Activated naive CD8-positive, alpha-beta T cell (primary cell): ENCODE data around the gene C2CD4B.

Source experiments
- H3K27ac Mint-ChIP-seq: one replicate; pipeline ENCODE4 v1.8.0; 2021; ENCODE audit warnings: mixed read lengths
- H3K27me3 Mint-ChIP-seq: one replicate; pipeline ENCODE4 v1.8.0; 2021; ENCODE audit warnings: mixed read lengths
- H3K36me3 Mint-ChIP-seq: one replicate; pipeline ENCODE4 v1.8.0; 2021; ENCODE audit warnings: mixed read lengths
- H3K4me1 Mint-ChIP-seq: one replicate; pipeline ENCODE4 v1.8.0; 2021; ENCODE audit warnings: low read depth, mixed read lengths
- H3K4me3 Mint-ChIP-seq: one replicate; pipeline ENCODE4 v1.8.0; 2021; ENCODE audit warnings: mild to moderate bottlenecking, mixed read lengths
- H3K9me3 Mint-ChIP-seq: one replicate; pipeline ENCODE4 v1.8.0; 2021; ENCODE audit warnings: low read depth, mixed read lengths

C2CD4B gene

DNA sequence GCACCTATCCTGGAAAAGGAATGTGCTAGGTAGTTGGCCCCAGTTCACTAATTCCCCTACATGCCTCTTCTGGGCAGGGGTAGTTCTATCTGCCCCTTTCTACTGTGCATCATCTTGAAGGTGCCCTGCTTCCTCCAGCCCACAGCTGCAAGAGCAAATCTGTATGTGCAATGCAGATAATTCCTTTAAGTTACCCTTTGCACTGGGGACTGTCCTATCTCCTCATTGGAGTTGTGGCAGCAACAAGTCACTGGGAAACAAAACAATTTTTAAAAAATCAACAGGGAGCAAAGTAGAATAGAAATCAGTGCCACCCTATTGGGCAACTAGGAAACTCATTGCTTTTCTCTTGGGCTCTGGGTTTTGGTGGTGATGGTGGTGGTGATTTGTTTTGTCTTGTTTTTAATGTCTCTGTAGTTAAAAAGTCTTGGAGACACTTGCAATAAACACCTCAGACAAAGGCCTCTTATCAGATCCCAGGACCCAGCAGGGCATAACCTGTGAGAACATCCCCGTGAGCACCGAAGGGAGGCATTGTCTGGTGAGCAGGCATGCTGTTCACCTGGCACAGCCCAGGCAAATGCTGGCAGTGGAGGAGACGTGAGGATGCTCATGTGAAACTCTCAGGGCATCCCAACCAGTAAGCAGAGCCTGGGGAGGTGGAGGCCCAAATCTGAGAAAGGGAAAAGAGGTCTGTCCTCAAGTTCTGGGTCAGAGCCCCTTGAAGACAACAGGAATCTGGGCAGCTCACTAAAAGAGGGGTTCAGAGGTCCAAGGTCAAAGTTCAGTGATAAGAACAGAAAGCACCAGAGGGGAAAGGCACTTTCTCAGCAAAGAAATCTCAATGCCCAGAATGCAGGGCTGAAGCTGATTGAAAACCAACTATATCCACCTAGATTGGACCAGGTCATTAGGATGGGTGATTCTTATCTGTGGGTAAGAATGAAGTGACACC, 27.9 kb downstream of the C2CD4B start:
- no peaks in the 10 kb centered on the region for H3K36me3 Mint-ChIP-seq
- H3K9me3 Mint-ChIP-seq, result peaks cover 3% of the 10 kb centered on the region
- no peak overlapping the region for H3K27ac Mint-ChIP-seq
- H3K27me3 Mint-ChIP-seq, result peaks cover 6% of the 10 kb centered on the region
- H3K4me1 Mint-ChIP-seq, result no peaks in the 10 kb centered on the region
- no peak overlapping the region for H3K4me3 Mint-ChIP-seq

DNA sequence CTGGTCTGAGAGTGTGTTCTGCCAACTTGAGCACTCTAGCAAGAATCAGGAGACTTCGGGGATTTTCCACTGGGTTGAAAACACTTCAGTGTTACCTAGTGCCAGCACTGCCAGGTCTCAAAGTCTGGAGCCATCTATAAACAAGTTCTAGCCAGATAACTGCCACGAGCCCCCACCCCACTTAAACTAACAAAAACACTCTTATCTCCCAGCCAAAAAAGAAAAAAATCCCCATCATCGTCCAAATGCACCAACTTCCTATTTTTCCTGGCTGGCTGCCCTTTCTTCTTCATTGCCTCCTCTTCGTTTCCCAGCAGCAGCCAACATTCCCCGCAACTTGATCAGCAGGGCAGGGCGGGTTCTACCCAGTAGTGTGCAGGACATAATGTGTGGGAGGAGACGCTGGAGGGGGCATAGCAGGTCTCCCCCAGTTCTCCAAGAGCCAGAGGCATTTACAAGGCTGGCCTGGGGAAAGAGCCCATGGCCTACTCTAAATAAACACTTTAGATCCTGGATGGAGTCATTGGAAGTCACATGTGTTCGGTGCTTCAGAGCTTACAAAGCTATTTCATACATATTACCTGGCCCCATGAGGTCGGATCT, 29.5 kb downstream of the C2CD4B start:
- H3K4me3 Mint-ChIP-seq, result no peak overlapping the region
- no peaks in the 10 kb centered on the region for H3K4me1 Mint-ChIP-seq
- peaks cover 3% of the 10 kb centered on the region for H3K9me3 Mint-ChIP-seq
- no peaks in the 10 kb centered on the region for H3K36me3 Mint-ChIP-seq
- H3K27me3 Mint-ChIP-seq, result peaks cover 6% of the 10 kb centered on the region
- H3K27ac Mint-ChIP-seq, result no peak overlapping the region

DNA sequence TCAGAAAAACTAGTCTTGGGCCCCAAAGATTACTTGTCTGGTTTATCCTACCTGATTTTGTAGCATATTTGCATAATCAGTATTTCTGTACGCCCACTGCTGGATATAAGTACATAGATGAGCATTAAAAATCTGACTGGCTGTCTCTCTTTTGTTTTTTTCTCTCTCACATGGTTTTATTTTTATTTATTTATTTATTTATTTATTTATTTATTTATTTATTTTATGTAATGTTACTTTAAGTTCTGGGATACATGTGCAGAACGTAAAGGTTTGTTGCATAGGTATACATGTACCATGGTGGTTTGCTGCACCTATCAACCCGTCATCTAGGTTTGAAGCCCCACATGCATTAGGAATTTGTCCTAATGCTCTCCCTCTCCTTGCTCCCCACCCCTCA, 31.9 kb downstream of the C2CD4B start:
- Mint-ChIP-seq H3K36me3 (no peaks in the 10 kb centered on the region), H3K9me3 (peaks cover 3% of the 10 kb centered on the region), H3K4me1 (peaks cover 13% of the 10 kb centered on the region), H3K27me3 (no peaks in the 10 kb centered on the region), H3K27ac (no peak overlapping the region), H3K4me3 (no peak overlapping the region)

DNA sequence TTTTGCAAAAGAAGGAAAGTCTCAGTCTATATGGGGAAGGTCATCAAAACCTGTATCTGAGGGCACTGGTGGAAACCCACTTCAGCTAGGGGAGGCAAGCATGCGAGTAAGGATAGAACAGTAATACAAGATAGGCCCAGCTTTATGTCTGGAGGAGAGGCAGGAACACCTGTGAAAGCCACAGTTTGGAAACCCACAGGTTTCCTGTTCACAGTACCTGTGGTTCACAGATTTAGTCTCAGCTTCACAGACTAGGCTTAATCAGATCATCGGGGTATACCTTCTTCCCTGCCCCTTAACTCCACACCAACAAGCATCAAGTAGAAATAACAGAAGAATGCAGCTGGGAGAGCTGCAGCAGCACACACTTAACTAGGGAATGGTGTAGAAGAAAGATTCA, 36.2 kb downstream of the C2CD4B start:
- no peaks in the 10 kb centered on the region for H3K27me3 Mint-ChIP-seq
- H3K9me3 Mint-ChIP-seq, result no peaks in the 10 kb centered on the region
- no peaks in the 10 kb centered on the region for H3K36me3 Mint-ChIP-seq
- H3K4me3 Mint-ChIP-seq, result no peak overlapping the region
- H3K4me1 Mint-ChIP-seq, result peaks cover 29% of the 10 kb centered on the region
- no peak overlapping the region for H3K27ac Mint-ChIP-seq

DNA sequence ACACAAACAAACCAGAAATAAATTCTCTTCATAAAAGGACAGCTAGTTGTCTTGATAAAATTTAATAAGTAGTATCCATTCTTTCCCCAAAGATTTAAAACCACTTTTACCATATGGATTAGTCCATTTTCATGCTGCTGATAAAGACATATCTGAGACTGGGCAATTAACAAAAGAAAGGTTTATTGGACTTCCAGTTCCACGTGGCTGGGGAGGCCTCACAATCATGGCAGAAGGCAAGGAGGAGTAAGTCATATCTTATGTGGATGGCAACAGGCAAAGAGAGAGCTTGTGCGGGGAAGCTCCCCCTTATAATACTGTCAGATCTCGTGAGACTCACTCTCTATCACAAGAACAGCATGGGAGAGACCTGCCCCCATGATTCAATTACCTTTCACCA, 38.7 kb downstream of the C2CD4B start:
- no peaks in the 10 kb centered on the region for H3K9me3 Mint-ChIP-seq
- peaks cover 37% of the 10 kb centered on the region for H3K4me1 Mint-ChIP-seq
- no peak overlapping the region for H3K4me3 Mint-ChIP-seq
- no peak overlapping the region for H3K27ac Mint-ChIP-seq
- H3K36me3 Mint-ChIP-seq, result peaks cover 2% of the 10 kb centered on the region
- no peaks in the 10 kb centered on the region for H3K27me3 Mint-ChIP-seq

DNA sequence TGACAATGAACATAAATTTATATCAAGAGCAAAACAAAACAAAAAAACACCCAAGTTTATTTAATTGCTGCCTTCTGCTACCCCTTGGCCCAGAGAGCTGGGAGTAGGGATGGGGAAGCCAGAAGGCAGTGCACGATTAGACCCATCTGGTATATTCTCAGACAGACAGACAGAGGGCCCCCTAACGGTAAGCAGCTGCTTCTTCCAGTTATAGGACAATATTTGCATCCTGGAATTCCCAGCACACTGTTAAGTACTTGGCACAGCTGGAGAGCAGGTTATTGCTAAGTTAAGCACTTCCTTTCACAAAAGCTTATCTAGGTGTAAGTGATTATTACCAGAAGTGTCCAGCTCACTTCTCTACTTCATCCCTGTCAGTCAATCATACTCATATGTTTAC, 39.3 kb downstream of the C2CD4B start:
- Mint-ChIP-seq H3K27ac (no peak overlapping the region), H3K27me3 (no peaks in the 10 kb centered on the region), H3K4me3 (no peak overlapping the region), H3K36me3 (peaks cover 2% of the 10 kb centered on the region), H3K9me3 (no peaks in the 10 kb centered on the region), H3K4me1 (peaks cover 37% of the 10 kb centered on the region)

DNA sequence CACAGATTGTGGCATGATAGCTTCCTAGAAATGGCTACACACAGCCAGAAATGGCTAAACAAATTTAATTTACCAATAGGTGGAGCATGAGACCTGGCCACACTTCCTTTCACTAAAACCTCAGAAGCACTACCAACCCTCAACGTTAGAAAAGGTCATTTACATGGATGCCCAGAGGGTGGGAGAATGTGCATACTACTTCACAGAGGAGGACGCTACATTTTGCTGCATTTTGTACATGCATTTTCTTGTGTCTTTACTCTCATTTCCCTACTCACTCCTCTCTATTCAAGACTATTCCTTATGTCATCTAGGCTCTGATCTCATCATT, 40.1 kb downstream of the C2CD4B start:
- Mint-ChIP-seq H3K4me1 (peaks cover 43% of the 10 kb centered on the region), H3K27ac (no peak overlapping the region), H3K9me3 (no peaks in the 10 kb centered on the region), H3K36me3 (peaks cover 2% of the 10 kb centered on the region), H3K27me3 (no peaks in the 10 kb centered on the region), H3K4me3 (no peak overlapping the region)

DNA sequence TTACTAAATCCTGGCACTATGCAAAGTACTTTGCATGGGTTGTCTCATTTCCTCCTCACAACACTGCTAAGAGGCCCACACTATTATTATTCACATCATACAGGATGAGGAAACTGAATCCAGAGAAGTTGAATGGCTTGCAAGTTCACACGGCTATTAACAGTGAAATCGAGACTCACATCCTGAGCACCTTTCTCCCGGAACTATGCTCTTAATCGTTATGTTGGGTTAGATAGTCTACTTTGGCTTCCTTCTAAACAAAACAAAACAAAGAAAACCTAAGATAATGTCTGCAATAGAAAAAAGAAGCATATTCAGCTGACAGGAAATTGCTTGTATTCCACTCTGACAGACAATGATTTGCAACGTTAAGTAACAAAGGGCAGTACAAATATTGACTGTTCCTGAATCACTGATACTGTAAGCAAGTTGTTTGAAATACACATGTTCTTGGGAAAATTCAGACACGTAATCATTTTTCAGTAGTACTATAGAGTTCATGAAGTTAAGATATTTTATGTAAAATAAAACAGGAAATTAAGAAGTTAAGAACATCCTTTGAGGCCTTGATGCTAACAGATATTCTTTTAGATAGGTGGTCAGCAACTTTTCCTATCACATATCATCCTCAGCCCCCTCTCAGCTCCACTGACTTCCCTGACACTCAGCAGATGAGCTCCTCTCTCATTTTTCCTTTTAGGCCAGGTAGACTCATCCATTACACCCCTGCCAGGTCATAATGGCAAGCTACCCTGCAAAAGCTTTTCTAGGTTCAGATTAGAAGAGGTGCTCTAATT, 40.7 kb downstream of the C2CD4B start:
- peaks cover 45% of the 10 kb centered on the region for H3K4me1 Mint-ChIP-seq
- H3K27ac Mint-ChIP-seq, result no peak overlapping the region
- H3K4me3 Mint-ChIP-seq, result no peak overlapping the region
- no peaks in the 10 kb centered on the region for H3K27me3 Mint-ChIP-seq
- H3K9me3 Mint-ChIP-seq, result no peaks in the 10 kb centered on the region
- peaks cover 2% of the 10 kb centered on the region for H3K36me3 Mint-ChIP-seq

DNA sequence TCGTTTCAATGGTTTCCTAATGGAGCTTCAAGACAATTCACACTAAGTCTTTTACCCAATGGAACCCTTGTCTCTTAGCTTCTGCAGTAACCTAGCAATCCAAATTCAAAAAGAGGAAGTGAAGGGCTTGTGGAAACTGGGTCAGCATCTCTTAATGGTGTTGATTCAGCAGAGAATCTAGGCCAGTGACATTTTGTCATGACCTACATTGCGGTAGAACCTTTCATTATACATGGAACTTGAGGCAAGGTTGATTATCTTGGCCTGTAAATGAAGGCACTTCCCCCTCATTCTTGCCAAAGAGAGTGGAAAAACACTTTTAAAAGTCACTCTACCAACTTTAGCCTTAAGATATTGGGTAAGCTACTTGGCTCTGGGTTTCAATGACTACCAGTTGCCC, 42.8 kb downstream of the C2CD4B start:
- Mint-ChIP-seq H3K27me3 (peaks cover 4% of the 10 kb centered on the region), H3K27ac (no peak overlapping the region), H3K4me1 (peaks cover 39% of the 10 kb centered on the region)

DNA sequence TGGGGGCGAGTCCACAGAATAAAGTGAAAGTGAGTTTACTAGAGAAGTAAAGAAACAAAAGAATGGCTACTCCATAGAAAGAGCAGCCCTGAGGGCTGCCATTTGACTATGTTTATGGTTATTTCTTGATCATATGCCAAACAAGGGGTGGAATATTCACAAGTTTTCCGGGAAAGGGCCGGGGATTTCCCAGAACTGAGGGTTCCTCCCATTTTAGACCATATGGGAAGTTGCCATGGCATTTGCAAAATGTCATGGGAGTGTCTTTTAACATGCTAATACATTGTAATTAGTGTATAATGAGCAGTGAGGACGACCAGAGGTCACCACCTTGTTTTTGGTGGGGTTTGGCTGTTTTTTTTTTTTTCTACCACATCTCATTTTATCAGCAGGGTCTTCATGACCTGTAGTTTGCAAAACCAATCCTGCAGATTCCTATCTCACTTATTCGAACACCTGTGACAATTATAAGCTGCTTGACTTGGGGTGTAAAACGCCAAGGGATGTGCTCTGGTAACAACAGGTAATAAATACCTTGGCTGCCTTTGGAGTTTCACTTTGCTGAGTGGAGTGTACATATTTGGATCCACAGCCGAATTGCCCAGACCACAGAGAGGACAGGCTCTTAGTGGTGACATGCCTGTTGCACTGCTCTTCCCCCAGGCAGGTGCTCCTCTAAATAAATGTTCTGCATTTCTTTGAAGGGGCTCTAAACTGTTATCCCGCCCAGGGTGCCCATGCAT, 43.6 kb downstream of the C2CD4B start:
- no peak overlapping the region for H3K4me3 Mint-ChIP-seq
- peaks cover 2% of the 10 kb centered on the region for H3K36me3 Mint-ChIP-seq
- peaks cover 4% of the 10 kb centered on the region for H3K27me3 Mint-ChIP-seq
- peak overlapping the region; percentile 1 for H3K27ac Mint-ChIP-seq
- H3K4me1 Mint-ChIP-seq, result peaks cover 39% of the 10 kb centered on the region
- no peaks in the 10 kb centered on the region for H3K9me3 Mint-ChIP-seq

More for the DNA sequence above, 42.8 kb downstream of the C2CD4B start:
- H3K36me3 Mint-ChIP-seq, result peaks cover 2% of the 10 kb centered on the region
- no peaks in the 10 kb centered on the region for H3K9me3 Mint-ChIP-seq
- no peak overlapping the region for H3K4me3 Mint-ChIP-seq

DNA sequence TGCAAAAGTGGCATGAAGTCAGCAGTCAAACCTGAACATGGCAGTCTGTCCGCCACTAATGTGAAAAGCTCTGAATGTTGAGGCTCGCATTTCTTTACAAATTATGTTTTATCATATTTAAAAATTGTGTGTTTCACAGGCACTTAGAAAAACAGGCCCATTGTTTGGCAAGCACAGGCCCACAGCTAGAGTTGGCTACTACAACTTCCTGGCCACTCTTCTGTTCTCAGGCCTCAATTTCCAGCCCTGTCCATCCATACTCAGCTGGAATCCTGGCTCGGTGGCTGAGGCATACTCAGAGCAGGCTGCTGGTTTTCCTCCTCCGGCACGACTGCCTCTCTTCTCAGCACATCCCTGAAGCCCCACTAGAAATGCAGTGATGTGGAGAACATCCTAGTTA, 44.3 kb downstream of the C2CD4B start:
- Mint-ChIP-seq H3K27me3 (peaks cover 4% of the 10 kb centered on the region), H3K36me3 (peaks cover 2% of the 10 kb centered on the region), H3K4me1 (peaks cover 39% of the 10 kb centered on the region), H3K9me3 (no peaks in the 10 kb centered on the region), H3K27ac (no peak overlapping the region), H3K4me3 (no peak overlapping the region)

DNA sequence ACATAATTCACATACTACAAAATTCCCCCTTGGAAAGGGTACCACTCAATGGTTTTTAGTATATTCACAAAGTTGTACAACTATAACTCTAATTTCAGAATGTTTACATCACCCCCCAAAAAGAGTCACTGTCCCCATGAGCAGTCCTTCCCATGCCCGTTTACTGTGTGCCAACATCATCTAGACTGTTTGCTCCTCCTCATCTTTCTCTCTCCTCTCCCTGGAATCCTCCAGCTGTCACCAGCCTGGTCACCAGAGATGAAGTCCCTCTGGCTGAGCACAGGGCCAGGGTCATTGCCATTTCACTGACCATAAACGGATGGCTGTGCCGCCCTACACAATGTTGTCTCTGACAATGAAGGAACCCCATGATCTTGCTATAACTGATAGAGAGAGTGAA, 45.2 kb downstream of the C2CD4B start:
- Mint-ChIP-seq H3K4me1 (peaks cover 33% of the 10 kb centered on the region), H3K9me3 (no peaks in the 10 kb centered on the region), H3K27me3 (peaks cover 4% of the 10 kb centered on the region), H3K36me3 (peaks cover 2% of the 10 kb centered on the region), H3K4me3 (no peak overlapping the region), H3K27ac (no peak overlapping the region)

DNA sequence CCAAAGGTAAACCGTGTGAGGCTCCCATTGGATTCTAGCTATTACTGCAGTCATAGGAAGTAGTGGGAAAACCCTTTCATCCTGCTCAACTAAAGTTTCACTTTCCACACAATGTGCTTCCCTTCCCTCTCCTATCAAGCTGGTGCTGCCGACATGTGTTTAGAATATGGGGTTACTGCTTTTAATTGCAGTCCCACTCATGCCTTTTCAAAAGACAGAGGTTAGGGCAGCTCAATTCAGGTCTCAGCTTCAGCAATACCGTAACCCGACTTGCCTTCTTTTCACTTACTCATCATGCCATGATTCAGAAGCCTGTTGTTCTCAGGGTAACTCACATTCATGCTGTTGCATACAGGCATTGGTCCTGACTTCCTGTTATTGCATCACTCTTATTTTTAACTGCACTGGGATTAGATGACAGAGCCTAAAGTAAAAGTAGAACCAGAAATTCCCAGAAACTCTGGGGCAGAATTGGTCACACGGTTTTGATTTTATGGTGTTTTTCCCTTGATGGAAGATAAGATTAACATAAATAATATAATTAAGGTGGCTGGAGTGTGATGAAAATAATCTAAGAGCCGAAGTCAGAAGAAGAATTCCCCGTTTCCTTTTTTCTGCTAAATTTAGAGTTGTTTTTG, 45.7 kb downstream of the C2CD4B start:
- Mint-ChIP-seq H3K4me3 (peak overlapping the region; percentile 2), H3K27ac (peak overlapping the region; percentile 6), H3K9me3 (no peaks in the 10 kb centered on the region), H3K27me3 (peaks cover 4% of the 10 kb centered on the region), H3K4me1 (peaks cover 28% of the 10 kb centered on the region), H3K36me3 (peaks cover 2% of the 10 kb centered on the region)

DNA sequence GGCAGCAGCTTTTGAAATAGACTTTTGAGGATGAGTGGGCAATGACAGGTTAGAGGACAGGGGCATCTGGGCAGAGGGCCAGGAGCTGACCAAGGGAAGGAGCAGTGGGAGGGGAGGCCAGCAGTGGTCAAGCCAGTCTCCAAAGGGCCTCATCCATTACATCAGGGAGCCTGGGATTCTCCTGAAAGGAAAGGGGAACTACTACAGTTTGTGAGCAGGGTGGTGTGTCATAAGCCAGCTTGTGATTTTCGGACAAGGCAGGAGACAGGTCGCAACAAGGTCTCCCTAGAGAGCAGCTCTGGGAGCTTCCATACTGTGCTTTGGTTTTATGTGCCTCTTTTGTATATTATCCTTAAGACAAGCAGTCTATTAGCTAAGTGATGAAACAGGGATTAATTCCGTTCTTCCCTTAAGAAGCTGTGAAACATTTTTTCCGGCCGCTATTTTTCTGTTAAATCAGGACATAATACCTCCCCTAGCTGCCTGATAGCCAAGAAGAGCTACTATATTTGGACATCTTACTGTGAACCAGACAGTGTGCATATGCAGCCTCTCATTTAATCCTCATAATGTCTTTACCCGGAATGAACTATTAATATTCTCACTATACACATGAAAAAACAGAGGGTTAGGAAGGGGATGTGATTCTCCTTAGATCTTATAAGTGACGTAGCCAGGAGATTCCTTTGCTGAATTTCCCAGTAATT, 46.4 kb downstream of the C2CD4B start:
- H3K27me3 Mint-ChIP-seq, result peaks cover 4% of the 10 kb centered on the region
- H3K4me3 Mint-ChIP-seq, result peak overlapping the region; percentile 2
- H3K27ac Mint-ChIP-seq, result peak overlapping the region; percentile 5
- no peaks in the 10 kb centered on the region for H3K9me3 Mint-ChIP-seq
- peaks cover 2% of the 10 kb centered on the region for H3K36me3 Mint-ChIP-seq
- peaks cover 21% of the 10 kb centered on the region for H3K4me1 Mint-ChIP-seq
